Measurements from ENCODE around the gene JMJD4. TPM values are rescaled to one million over a fixed set of nuclear protein-coding genes. Genes with fewer than 3 reads are reported as not detected.
A peak's percentile ranks its signal among the peaks of the same experiment; 100 is the strongest.

JMJD4 gene
- total RNA-seq, 2 donors from 2014 or later: 17.3 to 34.0 TPM

DNA sequence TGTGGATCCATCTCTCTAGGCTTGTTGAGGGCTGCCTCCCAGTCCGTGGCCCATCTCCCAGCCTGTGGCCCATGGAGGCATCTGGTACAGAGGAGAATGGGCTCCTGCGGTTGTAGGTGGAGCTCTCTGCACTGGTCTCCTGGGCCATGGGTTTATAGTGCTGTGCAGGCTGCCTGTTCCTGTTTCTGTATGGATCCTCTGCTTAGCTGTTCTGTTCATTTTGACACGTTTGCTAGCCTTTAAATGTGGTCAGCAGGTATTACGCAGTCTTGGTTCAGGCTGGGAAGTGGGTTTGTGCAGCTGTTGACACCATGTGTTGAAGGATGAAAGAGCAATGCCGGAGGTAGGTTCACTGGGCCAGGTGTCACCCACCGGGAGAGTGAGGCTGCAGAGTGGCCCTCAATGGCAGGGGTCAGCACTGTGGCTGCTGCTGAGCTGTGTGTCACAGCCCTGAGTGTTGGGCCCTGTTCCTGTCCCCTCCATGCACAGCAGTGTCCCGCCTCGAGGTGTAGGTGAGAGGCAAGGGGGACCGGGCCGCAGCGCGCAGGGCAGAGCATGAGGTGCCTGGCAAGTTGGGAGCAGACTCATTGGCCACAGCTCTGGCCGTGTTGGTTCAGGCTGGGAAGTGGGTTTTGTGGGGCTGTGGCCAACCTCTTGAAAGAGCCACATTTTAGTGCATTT, 39.1 kb upstream of the JMJD4 start:
- Mint-ChIP-seq H3K27me3 (peaks cover 6 to 8% of the 10 kb centered on the region in 2 donors), H3K4me3 (peak overlapping the region; percentile 35), H3K9me3 (no peaks in the 10 kb centered on the region), H3K36me3 (peaks cover 6% of the 10 kb centered on the region), H3K4me1 (ENCODE audit: low read depth in 2 of 2) (peaks cover 29 to 35% of the 10 kb centered on the region in 2 donors), H3K27ac (peak overlapping the region; percentile 4 to 17)
- DNase-seq (ENCODE audit: low spot score) (no peak), ATAC-seq (peak; percentile 74 to 76)

DNA sequence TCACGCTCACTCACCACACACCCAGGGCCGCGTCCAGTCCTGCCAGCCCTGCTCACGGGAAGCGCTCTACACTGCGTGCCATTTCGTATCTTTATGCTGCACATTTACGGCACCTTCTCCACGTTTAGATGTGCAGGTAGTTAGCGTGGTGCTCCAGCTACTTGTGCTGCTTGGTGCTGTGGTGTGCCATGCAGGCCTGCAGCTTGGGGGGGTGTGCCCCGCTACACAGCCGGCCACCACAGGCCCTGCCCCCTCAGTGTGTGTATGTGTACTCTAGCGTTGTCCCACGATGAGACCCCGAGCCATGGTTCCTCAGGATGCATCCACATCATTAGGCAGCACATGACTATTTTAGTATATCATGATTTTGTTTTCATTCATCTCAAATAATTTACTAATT, 38.5 kb upstream of the JMJD4 start:
- Mint-ChIP-seq H3K27ac (peak overlapping the region in 1 of 2 donors; percentile 4), H3K4me1 (ENCODE audit: low read depth in 2 of 2) (peaks cover 32 to 38% of the 10 kb centered on the region in 2 donors), H3K9me3 (no peaks in the 10 kb centered on the region), H3K27me3 (peaks cover 6 to 10% of the 10 kb centered on the region in 2 donors), H3K36me3 (peaks cover 9% of the 10 kb centered on the region), H3K4me3 (no peak overlapping the region)
- no peak for ATAC-seq
- DNase-seq (ENCODE audit: low spot score): no peak

DNA sequence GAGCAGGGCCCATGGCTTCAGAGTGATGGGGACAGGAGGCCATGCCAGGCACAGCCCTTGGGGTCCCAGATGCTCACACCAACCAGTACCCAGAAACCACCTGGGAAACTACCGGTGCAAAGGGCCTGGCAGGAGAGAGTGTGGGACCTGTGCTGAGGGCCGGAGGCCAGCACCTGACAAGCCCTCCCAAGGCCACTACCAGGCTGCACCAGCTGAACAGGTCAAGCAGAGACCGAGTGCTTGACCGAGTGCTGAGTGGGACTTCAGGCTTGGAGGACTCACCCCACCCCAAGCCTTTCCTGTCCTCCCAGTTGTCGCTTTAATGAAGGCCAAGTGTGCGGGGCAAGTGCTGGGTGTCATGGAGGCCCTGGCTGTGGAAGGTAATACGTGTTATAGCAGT, 36.7 kb upstream of the JMJD4 start:
- H3K4me1 Mint-ChIP-seq (ENCODE audit: low read depth in 2 of 2): peaks cover 45 to 52% of the 10 kb centered on the region in 2 donors
- no peak overlapping the region for H3K27ac Mint-ChIP-seq
- H3K4me3 Mint-ChIP-seq: no peak overlapping the region
- peaks cover 11% of the 10 kb centered on the region for H3K36me3 Mint-ChIP-seq
- ATAC-seq: no peak
- DNase-seq (ENCODE audit: low spot score): no peak
- H3K27me3 Mint-ChIP-seq: peaks cover 6 to 10% of the 10 kb centered on the region in 2 donors
- no peaks in the 10 kb centered on the region for H3K9me3 Mint-ChIP-seq

DNA sequence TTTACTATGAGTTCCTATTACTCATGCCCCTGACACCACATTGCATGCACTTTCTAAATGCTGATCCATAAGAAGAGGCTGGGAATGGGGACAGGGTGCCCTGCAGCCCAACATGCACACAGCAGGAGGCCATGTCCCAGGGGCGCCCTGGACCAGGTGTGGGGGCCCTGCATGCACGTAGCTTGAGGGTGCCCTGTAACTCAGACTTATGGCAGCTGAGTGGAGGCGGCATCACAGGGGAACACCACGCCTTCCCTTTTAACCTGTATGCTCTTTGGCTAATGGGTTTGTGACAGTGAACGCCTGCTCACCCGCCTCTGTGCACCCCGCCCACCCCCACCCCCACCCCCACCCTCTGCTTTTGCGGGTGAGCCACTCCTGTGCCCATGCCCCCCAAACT, 36.2 kb upstream of the JMJD4 start:
- Mint-ChIP-seq H3K27me3 (peaks cover 6 to 10% of the 10 kb centered on the region in 2 donors), H3K4me1 (ENCODE audit: low read depth in 2 of 2) (peaks cover 45 to 52% of the 10 kb centered on the region in 2 donors), H3K9me3 (no peaks in the 10 kb centered on the region), H3K27ac (no peak overlapping the region), H3K4me3 (no peak overlapping the region), H3K36me3 (peaks cover 11% of the 10 kb centered on the region)
- no peak for ATAC-seq
- no peak for DNase-seq (ENCODE audit: low spot score)

DNA sequence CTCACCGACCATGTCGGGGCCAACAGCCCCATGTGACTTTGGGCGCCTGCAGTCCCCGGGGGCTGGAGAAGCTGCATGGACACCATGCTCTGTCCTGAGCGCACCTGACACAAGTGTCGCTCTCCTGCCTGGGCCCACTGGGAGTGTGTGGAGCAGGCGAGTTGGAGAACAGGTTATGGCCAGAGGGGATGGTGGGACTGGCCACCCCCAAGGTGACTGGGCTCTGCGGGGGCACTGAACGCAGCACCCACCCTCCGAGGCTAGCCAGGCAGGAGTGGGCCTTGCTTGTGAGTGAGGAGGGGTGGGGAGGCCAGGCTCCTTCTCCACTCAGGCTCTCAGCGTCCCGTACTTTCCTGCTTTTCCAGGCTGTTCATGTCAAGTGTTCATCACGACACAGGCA, 35.7 kb upstream of the JMJD4 start:
- DNase-seq (ENCODE audit: low spot score) (no peak), ATAC-seq (no peak)
- peaks cover 11% of the 10 kb centered on the region for H3K36me3 Mint-ChIP-seq
- H3K27ac Mint-ChIP-seq: no peak overlapping the region
- H3K4me1 Mint-ChIP-seq (ENCODE audit: low read depth in 2 of 2): peaks cover 46 to 52% of the 10 kb centered on the region in 2 donors
- H3K9me3 Mint-ChIP-seq: no peaks in the 10 kb centered on the region
- no peak overlapping the region for H3K4me3 Mint-ChIP-seq
- H3K27me3 Mint-ChIP-seq: peaks cover 6 to 10% of the 10 kb centered on the region in 2 donors

DNA sequence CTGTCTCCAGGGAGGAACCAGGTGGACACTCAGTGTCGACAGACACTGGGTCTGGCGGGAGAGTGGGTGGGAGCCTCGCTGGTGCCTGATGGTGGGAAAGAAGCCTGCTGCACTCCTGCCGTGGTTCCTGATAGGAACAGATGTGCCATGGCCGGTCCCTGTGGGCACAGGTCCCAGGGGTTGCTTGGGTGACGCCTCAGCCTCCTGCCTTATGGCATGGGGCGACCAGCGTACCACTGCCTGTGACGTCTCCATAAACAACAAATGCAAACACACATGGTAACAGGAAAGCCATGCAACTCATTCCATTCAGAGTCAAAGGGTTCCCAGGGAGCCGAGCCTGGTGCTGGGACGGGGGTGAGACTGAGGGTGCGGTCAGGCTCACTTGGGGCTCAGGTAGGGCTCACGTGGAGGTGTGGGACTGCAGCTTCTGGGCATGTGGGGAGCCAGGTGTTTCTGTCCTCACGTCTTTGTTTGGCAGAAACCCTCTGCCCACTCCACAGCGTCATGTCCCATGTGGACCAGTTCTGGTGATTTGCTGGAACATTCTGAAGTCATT, 34.9 kb upstream of the JMJD4 start:
- Mint-ChIP-seq H3K36me3 (peaks cover 11% of the 10 kb centered on the region), H3K4me1 (ENCODE audit: low read depth in 2 of 2) (peaks cover 49 to 50% of the 10 kb centered on the region in 2 donors), H3K27ac (no peak overlapping the region), H3K4me3 (no peak overlapping the region), H3K9me3 (no peaks in the 10 kb centered on the region), H3K27me3 (peaks cover 6 to 10% of the 10 kb centered on the region in 2 donors)
- ATAC-seq (no peak), DNase-seq (ENCODE audit: low spot score) (no peak)

DNA sequence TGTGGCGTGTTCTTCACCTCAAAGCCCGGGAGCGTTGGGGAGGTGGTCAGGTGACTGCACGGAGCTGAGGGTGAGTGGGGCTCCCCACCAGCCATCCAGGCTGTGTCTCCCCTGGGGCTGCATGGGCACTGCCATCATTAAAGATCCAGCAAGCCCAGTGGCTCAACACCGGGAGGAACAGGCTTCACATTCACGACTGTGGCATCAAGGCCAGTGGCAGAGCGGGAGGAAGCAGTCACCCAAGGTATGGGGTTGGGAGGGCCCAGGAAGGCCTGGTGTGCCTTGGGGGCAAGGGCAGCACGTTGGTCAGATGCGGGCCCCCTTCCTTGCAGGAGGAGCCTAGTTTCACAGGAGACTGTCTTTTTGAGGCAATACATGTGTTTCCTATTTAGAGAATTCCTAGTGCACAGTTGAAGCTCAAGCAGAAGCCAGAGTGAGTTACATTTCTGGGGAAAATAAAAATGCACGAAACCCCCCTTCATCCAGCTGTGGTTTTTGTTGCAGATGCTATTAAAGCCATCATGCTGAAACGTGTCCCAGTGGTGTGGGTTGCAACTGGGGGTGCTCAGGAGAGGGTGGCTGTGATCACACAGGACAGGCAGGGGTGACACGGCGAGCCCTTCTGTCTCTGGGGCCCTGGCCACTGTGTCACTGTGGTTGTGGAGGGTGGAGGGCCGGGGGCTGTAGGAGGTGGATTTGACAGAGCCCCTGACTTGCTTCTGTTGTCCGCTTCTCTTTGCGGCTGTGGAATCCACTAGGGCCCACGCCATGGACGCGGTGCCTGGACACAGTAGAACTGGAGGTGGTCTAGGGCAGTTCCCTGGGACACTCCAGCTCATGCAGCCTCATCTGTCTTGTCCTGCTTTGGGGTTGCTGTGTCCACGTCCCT, 34.2 kb upstream of the JMJD4 start:
- no peak for DNase-seq (ENCODE audit: low spot score)
- Mint-ChIP-seq H3K4me3 (no peak overlapping the region), H3K36me3 (peaks cover 11% of the 10 kb centered on the region), H3K27me3 (peaks cover 6 to 10% of the 10 kb centered on the region in 2 donors), H3K4me1 (ENCODE audit: low read depth in 2 of 2) (peaks cover 43 to 44% of the 10 kb centered on the region in 2 donors), H3K9me3 (no peaks in the 10 kb centered on the region), H3K27ac (no peak overlapping the region)
- ATAC-seq: no peak

DNA sequence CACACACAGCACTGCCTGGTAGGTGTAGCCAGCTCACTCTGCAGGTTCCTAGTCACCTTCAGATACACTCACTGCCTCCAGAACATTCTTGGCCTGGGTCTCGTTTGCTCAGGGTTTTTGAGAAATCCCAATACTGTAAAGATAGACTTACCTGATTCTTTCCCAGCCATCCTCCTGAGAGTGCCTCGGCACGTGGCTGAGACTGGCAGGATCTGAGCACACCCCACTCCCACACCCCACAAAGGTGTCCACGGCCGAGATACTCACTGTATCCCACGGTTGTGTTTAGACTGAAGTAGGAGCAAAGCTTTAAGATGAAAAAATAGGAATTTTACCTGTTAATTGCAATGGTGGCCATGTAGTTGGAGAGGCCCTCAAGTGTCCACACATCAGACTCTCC, 33.5 kb upstream of the JMJD4 start:
- H3K36me3 Mint-ChIP-seq: peaks cover 11% of the 10 kb centered on the region
- no peaks in the 10 kb centered on the region for H3K9me3 Mint-ChIP-seq
- H3K4me1 Mint-ChIP-seq (ENCODE audit: low read depth in 2 of 2): peaks cover 42 to 43% of the 10 kb centered on the region in 2 donors
- DNase-seq (ENCODE audit: low spot score): no peak
- H3K4me3 Mint-ChIP-seq: no peak overlapping the region
- peaks cover 6 to 10% of the 10 kb centered on the region in 2 donors for H3K27me3 Mint-ChIP-seq
- ATAC-seq: no peak
- no peak overlapping the region for H3K27ac Mint-ChIP-seq

DNA sequence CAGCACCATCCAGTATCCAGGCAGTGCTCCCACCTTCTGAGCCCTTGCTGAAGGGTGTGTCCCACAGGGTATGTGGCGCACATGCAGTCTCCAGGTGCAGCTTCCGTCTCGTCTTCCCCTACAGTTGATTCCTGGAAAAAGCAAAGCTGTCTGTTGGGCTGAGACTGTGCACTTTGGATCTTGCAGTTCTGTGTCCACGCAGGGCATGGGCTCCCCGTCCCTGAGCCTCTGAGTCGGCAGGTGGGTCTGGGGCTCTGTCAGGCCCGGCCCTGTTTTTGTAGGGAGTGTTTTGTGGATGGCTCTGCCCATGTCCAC, 33.0 kb upstream of the JMJD4 start:
- peak overlapping the region; percentile 10 for H3K4me3 Mint-ChIP-seq
- ATAC-seq: no peak
- peaks cover 11% of the 10 kb centered on the region for H3K36me3 Mint-ChIP-seq
- no peaks in the 10 kb centered on the region for H3K9me3 Mint-ChIP-seq
- H3K4me1 Mint-ChIP-seq (ENCODE audit: low read depth in 2 of 2): peaks cover 39 to 42% of the 10 kb centered on the region in 2 donors
- no peak for DNase-seq (ENCODE audit: low spot score)
- no peak overlapping the region for H3K27ac Mint-ChIP-seq
- peaks cover 6 to 10% of the 10 kb centered on the region in 2 donors for H3K27me3 Mint-ChIP-seq

DNA sequence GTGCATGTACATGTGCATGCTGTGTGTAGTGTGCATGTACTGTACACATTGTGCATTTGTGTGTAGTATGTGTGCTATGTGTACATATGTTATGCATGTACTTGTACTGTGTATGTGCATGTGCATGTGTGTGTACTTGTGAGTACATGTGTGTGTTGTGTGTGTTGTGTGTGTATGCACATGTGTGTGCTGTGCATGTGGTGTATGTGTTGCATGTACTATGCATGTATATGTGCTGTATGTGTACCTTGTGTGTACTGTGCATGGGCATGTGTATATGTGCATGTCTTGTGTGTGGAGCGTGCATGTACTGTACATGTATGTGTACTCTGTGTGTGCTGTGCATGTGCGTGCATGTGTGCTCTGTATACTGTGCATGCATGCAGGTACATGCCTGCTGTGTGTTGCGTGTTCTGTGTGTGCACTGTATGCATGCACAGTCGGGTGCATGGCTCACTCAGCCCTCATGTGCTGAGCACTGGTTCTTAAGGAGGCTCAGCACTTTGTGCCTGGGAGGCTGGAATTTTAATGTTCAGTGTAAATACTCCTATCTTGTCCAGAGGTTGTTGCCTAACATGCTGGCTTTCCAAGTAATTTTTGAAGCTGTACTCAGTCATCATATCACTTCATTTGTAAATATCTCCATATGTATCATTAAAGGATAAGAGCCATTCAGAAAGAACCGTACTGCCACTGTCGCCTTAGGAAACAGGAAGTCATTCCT, 32.5 kb upstream of the JMJD4 start:
- Mint-ChIP-seq H3K36me3 (peaks cover 11% of the 10 kb centered on the region), H3K4me3 (peak overlapping the region; percentile 62)

DNA sequence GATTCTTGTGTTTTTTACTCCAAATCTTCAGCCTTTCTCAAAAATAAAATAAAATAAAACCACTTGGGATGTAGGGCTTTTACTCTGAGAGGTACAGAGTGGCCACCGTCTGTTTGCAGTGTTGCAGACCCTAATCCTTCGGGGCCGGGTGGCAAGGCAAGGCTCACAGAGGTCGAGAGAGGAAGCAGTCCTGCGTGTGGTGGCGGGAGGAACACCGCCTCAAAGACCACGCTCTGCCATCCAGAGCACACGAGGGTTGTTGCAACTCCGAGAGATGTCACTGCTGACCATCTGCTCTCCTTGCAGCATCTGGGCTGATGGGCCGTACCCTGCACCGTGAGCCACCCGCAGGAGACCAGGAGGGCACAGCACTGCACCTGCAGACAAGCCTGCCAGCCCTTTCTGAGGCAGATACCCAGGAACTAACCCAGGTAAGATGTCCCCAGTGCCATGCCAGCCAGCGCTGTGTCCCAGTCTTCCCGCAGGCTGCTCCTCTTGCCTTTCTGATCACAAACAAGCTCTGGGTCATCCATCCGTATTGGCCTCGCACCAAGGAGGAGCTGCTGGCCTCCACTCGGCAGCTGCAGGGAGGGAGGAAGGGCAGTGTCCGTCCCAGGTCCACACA, 31.7 kb upstream of the JMJD4 start:
- H3K4me3 Mint-ChIP-seq: peak overlapping the region; percentile 62
- peak in 1 of 2 donors; percentile 13 for ATAC-seq
- no peak for DNase-seq (ENCODE audit: low spot score)
- peak overlapping the region in 1 of 2 donors; percentile 51 for H3K27ac Mint-ChIP-seq
- H3K27me3 Mint-ChIP-seq: peaks cover 5 to 6% of the 10 kb centered on the region in 2 donors
- no peaks in the 10 kb centered on the region for H3K9me3 Mint-ChIP-seq
- H3K4me1 Mint-ChIP-seq (ENCODE audit: low read depth in 2 of 2): peaks cover 48 to 49% of the 10 kb centered on the region in 2 donors
- peaks cover 11% of the 10 kb centered on the region for H3K36me3 Mint-ChIP-seq

More for the DNA sequence above, 32.5 kb upstream of the JMJD4 start:
- peaks cover 6 to 8% of the 10 kb centered on the region in 2 donors for H3K27me3 Mint-ChIP-seq
- ATAC-seq: no peak
- H3K27ac Mint-ChIP-seq: no peak overlapping the region
- DNase-seq (ENCODE audit: low spot score): no peak
- peaks cover 43 to 44% of the 10 kb centered on the region in 2 donors for H3K4me1 Mint-ChIP-seq (ENCODE audit: low read depth in 2 of 2)
- H3K9me3 Mint-ChIP-seq: no peaks in the 10 kb centered on the region

DNA sequence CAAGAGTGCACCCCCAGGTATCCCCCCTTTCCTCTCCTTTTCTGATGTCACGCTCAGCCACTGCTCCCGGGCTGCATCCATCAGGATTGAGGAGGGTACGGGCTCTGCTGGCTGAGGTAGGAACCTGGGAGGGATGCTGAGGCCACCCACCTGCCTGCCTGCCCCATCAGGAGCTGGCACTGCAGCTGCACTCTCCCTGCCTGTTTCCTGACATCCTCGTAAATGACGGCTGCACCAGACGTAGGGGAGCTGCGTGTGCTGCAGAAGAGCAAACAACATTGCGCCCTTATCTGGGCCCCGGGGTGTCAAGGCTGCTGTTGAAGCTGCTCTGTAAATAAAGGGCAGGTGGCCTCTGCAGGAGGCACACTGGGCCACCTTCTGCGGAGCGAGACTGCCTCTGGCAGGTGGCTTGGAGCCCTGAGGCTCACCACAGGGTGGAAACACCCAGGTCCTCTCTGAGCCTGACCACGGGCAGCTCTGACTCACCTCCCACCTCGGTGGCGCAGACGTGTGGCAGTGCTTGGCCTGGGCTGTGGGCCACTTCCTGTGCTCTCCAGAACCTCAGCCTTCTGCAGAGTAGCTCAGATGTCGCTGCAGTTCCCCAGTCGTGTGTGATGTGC, 31.0 kb upstream of the JMJD4 start:
- H3K27me3 Mint-ChIP-seq: peaks cover 5 to 6% of the 10 kb centered on the region in 2 donors
- no peaks in the 10 kb centered on the region for H3K9me3 Mint-ChIP-seq
- peak overlapping the region in 1 of 2 donors; percentile 51 for H3K27ac Mint-ChIP-seq
- peaks cover 13% of the 10 kb centered on the region for H3K36me3 Mint-ChIP-seq
- H3K4me1 Mint-ChIP-seq (ENCODE audit: low read depth in 2 of 2): peaks cover 52 to 55% of the 10 kb centered on the region in 2 donors
- peak overlapping the region; percentile 62 for H3K4me3 Mint-ChIP-seq
- DNase-seq (ENCODE audit: low spot score): peak; percentile 88
- peak; percentile 95 to 96 for ATAC-seq
